H4 (cell line): ENCODE data around the gene GTF3C5. TPM values are rescaled to one million over a fixed set of nuclear protein-coding genes. Genes with fewer than 3 reads are reported as not detected.
"Not testable (repeated sequence)": the region's sequence is repeated elsewhere in the genome, so short reads cannot be mapped to it uniquely, and the experiment has no call there.

Experiments
- DNase-seq: peaks from one replicate; pipeline ENCODE4 v3.0.0-alpha.2; 2015; ENCODE audit warnings: low spot score
- total RNA-seq: library from RNA; depleted of rRNA; stranded (reverse); fragments of >200 nt; shearing (Covaris generic); gene quantifications from 2 replicates; pipeline ENCODE4 v1.2.3, GENCODE V29; 2014; rRNA removed

Gene GTF3C5
- total RNA-seq = 52.5 and 54.6 TPM in 2 replicates

DNA sequence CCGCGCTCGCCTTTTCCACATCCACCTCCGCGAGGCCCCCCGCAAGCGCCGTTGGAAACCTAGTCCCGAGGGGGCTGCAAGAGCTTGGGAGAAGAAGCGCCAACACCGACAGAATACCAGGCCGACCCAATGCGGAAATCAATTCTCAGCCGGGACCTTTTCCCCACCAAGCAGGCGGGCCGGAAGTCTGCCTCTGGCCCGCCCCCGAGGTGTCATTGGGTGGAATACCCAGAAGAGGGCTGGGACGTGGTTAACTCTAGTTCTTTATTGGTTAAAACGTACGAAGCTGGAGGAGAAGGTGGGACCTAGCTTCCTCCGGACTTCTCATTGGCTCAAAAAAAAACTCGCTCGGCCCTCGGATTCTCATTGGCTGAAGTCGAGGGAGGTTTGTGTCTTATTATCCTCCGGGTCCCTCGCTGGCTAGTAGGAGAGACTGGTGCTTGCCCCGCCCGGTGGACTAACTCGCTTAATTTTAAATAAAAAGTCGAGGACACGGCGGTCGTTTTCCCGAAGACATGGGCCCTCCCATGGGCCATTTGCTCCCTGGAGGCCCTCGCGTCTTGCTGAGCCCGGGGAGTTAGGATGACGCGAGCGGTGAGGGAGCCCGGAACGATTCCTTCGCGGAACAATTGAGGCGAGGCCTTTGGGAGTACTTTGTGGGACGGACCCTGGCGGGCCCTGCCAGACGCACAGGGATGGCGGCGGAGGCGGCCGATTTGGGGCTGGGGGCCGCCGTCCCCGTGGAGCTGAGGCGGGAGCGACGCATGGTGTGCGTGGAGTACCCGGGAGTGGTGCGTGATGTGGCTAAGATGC, at the start of gene GTF3C5:
TSS of gene GTF3C5 (plus strand) at position 681 of the 813 bp plus-strand sequence. CDS start at position 696, 15 bp downstream.
- DNase-seq = peak; percentile 98

DNA sequence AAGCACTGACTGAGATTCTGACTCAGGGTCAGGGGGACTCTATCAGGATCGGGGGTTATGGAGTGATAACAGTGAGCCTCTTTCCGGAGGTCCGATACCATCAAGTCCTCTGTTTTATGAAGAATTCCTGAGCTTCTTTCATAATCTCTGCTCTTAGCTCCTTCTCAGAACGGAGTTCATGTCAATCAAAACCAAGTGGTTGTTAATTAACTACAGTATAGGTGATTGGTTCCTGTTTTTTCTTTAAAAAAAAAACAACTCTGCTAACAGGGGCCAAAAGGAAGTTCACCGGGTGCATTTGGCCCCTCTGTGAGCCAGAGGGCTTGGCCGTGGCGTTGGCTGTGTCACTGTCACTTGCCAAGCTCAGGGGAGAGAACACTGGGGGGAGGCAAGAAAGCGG, 48.3 kb upstream of the GTF3C5 start:
- no peak for DNase-seq

DNA sequence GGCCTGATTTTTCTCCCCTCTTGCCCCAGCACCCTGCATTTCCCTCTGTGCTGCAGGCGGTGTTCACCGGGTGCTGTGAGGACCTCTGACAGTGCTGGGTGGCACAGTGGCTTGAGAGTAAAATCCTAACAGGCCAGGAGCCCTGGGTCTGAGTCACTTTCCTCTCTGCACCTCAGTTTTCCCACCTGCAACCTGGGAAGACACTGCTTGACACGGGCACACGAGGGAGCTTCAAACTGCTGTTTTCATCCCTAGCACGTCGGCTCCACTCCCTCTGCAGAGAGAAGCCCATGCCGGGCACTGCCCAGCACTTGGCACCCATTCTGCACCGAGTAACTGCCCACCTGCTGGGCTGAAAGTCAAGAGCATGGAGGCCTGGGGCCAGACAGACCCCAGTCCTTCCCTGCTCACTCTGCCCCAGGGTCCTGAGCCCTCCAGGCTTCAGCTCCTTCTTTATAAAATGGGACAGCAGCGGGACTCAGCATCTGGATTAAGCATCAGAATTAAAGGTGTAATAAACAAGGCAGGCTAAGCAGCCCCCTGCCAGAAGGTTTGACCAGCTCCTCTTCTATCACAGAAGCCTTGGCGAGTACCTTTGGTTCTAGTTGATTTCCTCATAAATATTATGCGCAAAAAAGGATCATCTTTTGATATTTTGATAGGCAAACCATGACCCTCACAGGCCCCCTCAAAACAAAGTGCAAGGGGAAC, 47.2 kb upstream of the GTF3C5 start:
- DNase-seq = no peak

DNA sequence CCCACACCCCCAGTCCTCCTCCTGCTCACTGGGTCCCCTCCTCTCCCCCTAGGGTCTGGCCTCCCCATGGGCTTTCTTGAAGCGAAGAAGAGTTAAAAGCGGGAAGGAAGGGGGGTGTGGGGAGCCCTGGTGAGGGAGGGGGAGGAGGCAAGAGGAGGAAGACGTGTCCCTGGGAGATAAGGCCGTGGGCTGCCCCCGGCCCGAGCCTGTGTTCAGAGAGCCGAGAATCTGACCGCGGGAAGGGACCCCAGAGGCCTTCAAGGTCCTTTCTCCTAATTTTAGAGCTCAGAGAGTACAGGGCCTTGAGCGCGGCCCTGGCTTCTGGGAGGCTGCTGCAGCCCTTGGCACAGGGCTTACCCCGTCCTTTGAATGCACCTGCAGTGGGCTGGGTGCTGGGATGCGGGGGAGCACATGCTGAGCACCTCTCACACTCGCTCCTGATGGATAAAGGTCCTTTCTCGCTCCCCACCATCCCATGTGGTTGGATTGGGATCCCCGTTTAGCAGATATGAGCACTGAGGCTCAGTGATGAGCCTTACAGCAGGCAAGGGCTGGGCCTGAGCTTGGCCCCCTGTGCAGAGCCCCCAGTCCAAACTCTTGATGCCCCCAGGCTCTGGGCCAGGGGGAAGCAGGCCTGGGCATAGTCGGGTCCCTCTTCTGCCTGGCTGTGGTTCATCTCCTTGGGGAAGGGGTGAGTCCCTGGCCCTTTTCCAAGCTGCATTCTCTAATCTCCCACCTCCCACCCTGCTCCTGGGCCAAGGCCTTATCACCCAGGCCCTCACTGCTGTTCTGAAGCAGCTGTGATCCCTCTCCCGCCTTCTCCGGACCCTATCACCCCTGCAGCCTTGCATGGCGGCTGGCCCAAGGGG, 46.4 kb upstream of the GTF3C5 start:
- DNase-seq = no peak

- DNase-seq = no peak
Observed at GRCh38 chr9:132985071-132985350, 45.8 kb upstream of the GTF3C5 start.

GRCh38 chr9:132985489-132985888, 45.3 kb upstream of the GTF3C5 start:
- DNase-seq = no peak

GRCh38 chr9:132986114-132986513, 44.7 kb upstream of the GTF3C5 start:
- DNase-seq = no peak

- no peak for DNase-seq
Observed at GRCh38 chr9:132986640-132987620, 43.9 kb upstream of the GTF3C5 start.

GRCh38 chr9:132988244-132989013, 42.4 kb upstream of the GTF3C5 start:
- DNase-seq = no peak

DNA sequence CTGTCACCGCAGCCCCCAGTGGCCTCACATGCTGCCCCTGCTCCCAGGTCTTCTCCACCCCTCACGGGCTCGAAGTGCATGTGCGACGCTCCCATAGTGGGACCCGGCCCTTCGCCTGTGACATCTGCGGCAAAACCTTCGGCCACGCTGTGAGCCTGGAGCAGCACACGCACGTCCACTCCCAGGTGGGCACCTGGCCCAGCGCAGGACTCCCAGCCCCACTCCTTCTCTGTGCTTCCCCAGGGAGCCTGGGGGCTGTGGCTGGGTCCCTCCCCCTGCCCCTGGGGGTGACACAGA, 41.8 kb upstream of the GTF3C5 start:
- no peak for DNase-seq

DNA sequence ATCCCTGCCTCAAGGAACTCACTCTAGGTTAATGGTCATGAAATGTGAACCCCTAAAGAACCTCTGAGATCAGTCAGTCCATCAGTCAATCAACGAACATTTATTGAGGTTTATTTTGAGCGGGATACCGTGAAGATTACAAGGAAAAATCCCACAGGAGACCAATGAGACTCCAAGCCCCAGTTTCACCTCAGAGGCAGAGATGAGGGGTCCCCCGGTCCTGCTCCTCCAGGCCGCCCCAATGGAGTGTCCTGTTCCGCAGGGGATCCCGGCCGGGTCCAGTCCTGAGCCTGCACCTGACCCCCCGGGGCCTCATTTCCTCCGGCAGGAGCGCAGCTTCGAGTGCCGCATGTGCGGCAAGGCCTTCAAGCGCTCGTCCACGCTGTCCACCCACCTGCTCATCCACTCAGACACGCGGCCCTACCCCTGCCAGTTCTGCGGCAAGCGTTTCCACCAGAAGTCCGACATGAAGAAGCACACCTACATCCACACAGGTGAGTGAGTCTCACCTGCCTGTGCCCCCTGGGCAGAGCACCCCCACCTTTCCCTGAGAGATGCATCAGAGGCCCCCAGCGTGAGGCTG, 41.3 kb upstream of the GTF3C5 start:
- DNase-seq = no peak

- DNase-seq = not testable (repeated sequence)
Observed at GRCh38 chr9:132989998-132990557, 40.7 kb upstream of the GTF3C5 start.

DNA sequence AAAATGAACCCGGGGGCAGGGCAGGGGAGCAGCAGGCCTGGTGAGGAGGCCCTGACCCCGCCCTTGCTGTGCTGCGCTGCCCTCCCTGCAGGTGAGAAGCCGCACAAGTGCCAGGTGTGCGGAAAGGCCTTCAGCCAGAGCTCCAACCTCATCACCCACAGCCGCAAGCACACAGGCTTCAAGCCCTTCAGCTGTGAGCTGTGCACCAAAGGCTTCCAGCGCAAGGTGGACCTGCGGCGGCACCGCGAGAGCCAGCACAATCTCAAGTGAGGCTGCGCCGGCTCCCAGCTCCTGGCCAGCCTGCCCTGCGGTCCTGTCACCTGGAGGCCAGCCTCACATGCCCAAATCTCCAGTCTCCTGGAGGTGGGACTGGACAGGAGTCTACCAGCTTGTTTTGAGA, 40.0 kb upstream of the GTF3C5 start:
- DNase-seq = no peak

- DNase-seq = no peak
Observed at GRCh38 chr9:132991351-132992300, 39.2 kb upstream of the GTF3C5 start.

- DNase-seq = no peak
Observed at GRCh38 chr9:132993511-132993939, 37.3 kb upstream of the GTF3C5 start.

DNA sequence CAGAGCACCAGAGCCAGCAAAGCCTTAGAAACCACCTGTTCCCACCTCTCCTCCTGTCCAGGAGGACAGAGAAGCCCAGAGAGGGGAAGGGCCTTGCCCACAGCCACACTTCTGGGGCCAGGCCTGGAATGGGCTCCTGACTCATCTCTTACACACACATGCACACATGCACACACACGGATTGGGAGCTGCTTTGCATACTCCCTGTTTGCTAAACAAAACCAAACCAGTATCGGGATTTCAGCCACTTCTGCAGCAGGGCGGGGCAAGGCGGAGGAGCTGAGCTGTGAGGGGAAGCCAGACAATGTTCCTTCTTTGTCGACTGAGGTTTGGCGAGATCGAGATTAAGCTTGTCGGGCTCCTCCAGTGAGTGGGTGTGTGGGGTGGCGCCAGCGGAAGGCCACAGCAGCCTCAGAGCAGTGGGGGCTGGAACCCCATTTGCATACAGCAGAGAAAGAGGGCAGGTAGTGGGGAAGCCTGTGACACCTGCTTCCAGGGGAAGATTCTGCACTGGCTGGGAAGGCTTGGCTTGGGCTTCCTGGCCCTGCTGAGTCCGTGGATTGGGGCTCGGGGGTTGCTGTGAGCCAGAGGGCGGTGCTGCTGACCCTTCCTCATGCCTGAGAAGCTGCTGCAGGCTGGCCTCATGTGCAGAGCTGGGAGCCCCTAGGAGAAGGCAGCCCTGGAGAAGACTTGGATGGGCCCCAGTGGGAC, 36.2 kb upstream of the GTF3C5 start:
- DNase-seq = peak; percentile 34

DNA sequence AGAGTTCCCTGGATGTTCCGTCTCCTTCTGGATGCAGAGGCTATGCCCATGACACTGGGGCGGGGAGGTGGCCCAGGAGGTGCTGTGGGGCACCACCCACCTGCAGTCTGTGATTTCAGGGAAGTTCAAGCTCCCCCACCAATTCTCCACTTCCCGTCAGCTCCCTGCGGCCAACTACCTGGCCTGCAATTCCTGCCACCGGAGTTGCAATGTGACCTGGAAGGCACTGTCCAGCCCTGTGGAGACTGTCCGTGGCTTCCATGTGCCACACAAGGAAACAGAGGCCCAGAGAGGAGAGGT, 35.7 kb upstream of the GTF3C5 start:
- no peak for DNase-seq

DNA sequence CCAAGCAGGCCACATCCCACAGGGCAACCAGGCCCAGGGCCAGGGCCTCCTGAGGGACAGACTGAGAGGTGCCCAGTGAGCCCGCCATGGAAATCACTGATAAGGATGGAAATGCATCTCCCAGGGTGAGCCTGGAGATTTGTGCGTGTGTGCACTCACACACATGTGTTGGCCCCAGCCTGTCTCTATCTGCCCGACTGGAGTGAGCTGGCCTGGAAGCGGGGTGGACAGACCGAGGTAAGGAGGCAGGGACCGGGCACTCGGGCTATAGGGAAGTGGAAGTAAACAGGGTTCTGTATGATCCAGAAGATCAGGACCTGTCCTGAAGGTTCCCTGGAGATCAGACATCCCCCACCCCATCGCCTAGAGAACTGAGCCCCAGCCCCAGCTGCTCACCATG, 34.9 kb upstream of the GTF3C5 start:
- DNase-seq = no peak
